GM20000 (cell line): Measurements from ENCODE around the gene EIF2S2.

Source experiments
- DNase-seq: peaks from one replicate; pipeline ENCODE4 v3.0.0; 2012; ENCODE audit warnings: low spot score
- TF ChIP-seq, protein P1 (sequence below): IDR thresholded peaks from 2 replicates; pipeline ENCODE4 v1.5.1; 2012; ENCODE audit warnings: mild to moderate bottlenecking, control low read depth; ENCODE audit errors: extremely low read depth, missing control alignments

Gene EIF2S2

GRCh38 chr20:34064286-34064685 is 47.8 kb downstream of the EIF2S2 start:
- TF ChIP-seq, protein P1, sequence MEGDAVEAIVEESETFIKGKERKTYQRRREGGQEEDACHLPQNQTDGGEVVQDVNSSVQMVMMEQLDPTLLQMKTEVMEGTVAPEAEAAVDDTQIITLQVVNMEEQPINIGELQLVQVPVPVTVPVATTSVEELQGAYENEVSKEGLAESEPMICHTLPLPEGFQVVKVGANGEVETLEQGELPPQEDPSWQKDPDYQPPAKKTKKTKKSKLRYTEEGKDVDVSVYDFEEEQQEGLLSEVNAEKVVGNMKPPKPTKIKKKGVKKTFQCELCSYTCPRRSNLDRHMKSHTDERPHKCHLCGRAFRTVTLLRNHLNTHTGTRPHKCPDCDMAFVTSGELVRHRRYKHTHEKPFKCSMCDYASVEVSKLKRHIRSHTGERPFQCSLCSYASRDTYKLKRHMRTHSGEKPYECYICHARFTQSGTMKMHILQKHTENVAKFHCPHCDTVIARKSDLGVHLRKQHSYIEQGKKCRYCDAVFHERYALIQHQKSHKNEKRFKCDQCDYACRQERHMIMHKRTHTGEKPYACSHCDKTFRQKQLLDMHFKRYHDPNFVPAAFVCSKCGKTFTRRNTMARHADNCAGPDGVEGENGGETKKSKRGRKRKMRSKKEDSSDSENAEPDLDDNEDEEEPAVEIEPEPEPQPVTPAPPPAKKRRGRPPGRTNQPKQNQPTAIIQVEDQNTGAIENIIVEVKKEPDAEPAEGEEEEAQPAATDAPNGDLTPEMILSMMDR = no peak
- no peak for DNase-seq

GRCh38 chr20:34062570-34063482 is 49.2 kb downstream of the EIF2S2 start:
- DNase-seq = no peak
- TF ChIP-seq, protein P1 = no peak

- TF ChIP-seq, protein P1 = no peak
- DNase-seq = no peak
Measured at GRCh38 chr20:34061695-34062094, 50.3 kb downstream of the EIF2S2 start.

- no peak for DNase-seq
- TF ChIP-seq, protein P1 = no peak
Measured at GRCh38 chr20:34060970-34061369, 51.1 kb downstream of the EIF2S2 start.

- no peak for DNase-seq
Measured at GRCh38 chr20:34058831-34059230, 53.2 kb downstream of the EIF2S2 start.

GRCh38 chr20:34055290-34055689 is 56.8 kb downstream of the EIF2S2 start:
- no peak for DNase-seq
- TF ChIP-seq, protein P1 = no peak

More at GRCh38 chr20:34058831-34059230, 53.2 kb downstream of the EIF2S2 start:
- TF ChIP-seq, protein P1 = no peak

GRCh38 chr20:34052414-34052813 is 59.6 kb downstream of the EIF2S2 start:
- TF ChIP-seq, protein P1 = no peak

More at GRCh38 chr20:34052414-34052813, 59.6 kb downstream of the EIF2S2 start:
- DNase-seq = no peak
